Measurements from ENCODE around the gene TMEM18.

Gene TMEM18

DNA sequence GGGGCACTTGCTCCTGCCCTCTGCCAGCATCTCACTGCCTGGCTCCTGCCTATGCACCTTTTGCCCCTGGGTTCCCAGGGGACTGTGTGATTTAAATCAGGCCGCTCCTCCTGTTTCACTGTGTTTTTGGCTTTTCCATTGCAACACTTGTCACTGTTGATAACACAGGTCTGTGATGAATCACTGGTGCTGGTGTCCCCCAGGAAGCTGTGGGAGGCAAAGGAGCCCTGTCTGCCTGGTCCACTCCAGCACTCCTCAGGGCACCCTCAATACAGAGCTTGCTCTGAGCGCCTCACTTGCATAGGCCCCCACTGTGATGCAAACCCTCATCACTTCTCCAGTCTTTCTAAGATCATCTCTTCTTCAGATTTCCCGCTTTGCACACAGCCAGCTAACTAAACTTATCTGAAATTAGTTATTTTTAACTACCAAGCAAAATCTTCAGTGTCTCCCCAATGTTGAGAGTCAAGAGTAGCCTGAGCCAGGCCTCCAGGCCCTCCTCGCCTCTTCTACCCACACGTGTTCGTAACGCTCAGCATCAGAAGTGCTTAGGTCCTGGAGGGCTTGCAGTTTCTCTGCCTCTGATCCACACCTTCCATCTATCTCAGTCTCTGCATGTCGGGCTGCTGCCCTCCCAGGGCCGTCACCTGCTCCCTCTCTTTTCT, 2.8 kb downstream of the TMEM18 start:
- Histone ChIP-seq H3K27ac (peak overlapping the region; percentile 48), H3K4me3 (ENCODE audit: low read depth, low read length) (no peak overlapping the region), H3K36me3 (replicated peaks) (peaks cover 10% of the 10 kb centered on the region), H3K27me3 (replicated peaks) (no peaks in the 10 kb centered on the region)
- in situ Hi-C loops (cut with HindIII; ENCODE audit: low pct_ligation_motif_present, low sequenced_read_pairs) = no loop called here
- TF ChIP-seq, protein P1, sequence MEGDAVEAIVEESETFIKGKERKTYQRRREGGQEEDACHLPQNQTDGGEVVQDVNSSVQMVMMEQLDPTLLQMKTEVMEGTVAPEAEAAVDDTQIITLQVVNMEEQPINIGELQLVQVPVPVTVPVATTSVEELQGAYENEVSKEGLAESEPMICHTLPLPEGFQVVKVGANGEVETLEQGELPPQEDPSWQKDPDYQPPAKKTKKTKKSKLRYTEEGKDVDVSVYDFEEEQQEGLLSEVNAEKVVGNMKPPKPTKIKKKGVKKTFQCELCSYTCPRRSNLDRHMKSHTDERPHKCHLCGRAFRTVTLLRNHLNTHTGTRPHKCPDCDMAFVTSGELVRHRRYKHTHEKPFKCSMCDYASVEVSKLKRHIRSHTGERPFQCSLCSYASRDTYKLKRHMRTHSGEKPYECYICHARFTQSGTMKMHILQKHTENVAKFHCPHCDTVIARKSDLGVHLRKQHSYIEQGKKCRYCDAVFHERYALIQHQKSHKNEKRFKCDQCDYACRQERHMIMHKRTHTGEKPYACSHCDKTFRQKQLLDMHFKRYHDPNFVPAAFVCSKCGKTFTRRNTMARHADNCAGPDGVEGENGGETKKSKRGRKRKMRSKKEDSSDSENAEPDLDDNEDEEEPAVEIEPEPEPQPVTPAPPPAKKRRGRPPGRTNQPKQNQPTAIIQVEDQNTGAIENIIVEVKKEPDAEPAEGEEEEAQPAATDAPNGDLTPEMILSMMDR (IDR thresholded peaks at IDR 0.05; ENCODE audit: low read depth, low read length, missing control alignments) = no peak
- DNase-seq = peak; percentile 17

DNA sequence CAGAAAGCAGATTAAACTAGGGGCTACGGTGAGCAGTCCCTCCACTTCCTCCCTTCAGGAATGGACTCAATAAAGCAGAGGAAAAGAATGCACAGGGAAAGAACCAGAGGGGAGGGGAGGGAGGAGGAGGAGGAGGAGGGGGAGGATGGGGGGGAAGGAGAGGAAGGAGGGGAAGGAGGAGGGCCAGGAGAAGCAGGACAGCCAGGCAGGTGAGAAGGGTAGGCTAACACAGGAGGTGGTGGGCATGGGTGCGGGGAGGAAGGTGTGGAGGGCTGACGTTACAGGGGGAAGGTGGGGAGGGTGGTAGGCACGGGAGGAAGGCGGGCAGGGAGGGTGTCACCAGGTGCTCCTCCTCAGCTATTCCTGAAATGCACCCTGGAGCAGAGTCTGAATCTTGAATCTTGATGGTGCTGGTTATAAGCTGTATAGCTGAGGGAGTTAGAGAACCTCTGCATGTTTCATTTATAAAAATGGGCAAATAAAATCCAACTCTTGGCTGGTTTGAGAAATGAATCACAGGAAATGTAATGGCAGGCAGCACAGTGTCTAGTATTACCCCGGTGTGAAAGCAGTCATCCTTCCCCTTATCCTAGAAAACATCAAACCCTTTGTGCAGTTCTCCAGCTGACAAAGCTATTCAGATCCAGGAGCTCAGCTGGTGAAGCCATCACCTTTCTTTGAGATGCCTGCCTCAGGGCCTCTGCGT, 3.4 kb downstream of the TMEM18 start:
- DNase-seq = peak; percentile 47
- TF ChIP-seq, protein P1 (IDR thresholded peaks at IDR 0.05; ENCODE audit: low read depth, low read length, missing control alignments) = no peak
- peak overlapping the region; percentile 48 for H3K27ac ChIP-seq

DNA sequence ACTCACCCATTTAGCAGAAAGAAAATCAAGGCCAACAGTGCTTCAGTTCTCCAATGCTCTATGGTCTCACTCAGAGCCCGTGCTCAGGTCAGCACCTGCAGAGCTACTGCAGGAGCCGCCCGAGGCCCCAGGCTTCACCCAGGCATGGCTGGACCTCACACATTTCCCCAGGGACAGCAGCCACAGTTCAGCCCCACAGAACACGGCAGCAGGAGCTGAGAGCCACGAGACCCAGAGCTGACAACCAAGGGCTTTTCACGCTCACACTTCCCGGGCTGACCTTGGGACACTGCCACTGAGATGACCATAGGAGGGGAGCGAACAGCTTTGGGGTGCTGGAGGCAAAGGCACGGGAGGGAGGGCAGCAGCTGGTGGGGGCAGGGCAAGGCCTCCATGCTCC, 4.2 kb downstream of the TMEM18 start:
- in situ Hi-C loops (cut with HindIII; ENCODE audit: low pct_ligation_motif_present, low sequenced_read_pairs) = no loop called here
- peaks cover 23% of the 10 kb centered on the region for H3K36me3 ChIP-seq (replicated peaks)
- H3K4me3 ChIP-seq (ENCODE audit: low read depth, low read length) = no peak overlapping the region
- DNase-seq = no peak
- H3K27me3 ChIP-seq (replicated peaks) = no peaks in the 10 kb centered on the region
- TF ChIP-seq, protein P1 (IDR thresholded peaks at IDR 0.05; ENCODE audit: low read depth, low read length, missing control alignments) = no peak
- no peak overlapping the region for H3K27ac ChIP-seq

More for the DNA sequence above, 3.4 kb downstream of the TMEM18 start:
- H3K27me3 ChIP-seq (replicated peaks) = no peaks in the 10 kb centered on the region
- in situ Hi-C loops (cut with HindIII; ENCODE audit: low pct_ligation_motif_present, low sequenced_read_pairs) = no loop called here
- H3K36me3 ChIP-seq (replicated peaks) = peaks cover 16% of the 10 kb centered on the region
- H3K4me3 ChIP-seq (ENCODE audit: low read depth, low read length) = no peak overlapping the region

DNA sequence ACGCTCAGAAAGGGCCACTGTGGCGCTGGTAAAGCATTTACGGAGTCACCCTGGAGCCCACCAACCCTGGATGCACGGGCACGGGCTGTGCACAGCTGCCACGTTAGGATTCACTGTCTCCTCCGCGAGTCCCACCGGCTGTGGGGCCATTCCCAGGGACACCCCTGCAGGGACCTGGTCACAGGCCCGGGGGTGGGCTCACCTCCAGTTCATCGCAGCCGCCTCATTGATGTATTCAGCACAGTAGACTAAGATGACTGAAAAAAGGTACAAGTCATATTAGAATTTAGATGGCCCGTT, 4.7 kb downstream of the TMEM18 start:
- in situ Hi-C loops (cut with HindIII; ENCODE audit: low pct_ligation_motif_present, low sequenced_read_pairs) = no loop called here
- no peak overlapping the region for H3K27ac ChIP-seq
- H3K36me3 ChIP-seq (replicated peaks) = peaks cover 24% of the 10 kb centered on the region

DNA sequence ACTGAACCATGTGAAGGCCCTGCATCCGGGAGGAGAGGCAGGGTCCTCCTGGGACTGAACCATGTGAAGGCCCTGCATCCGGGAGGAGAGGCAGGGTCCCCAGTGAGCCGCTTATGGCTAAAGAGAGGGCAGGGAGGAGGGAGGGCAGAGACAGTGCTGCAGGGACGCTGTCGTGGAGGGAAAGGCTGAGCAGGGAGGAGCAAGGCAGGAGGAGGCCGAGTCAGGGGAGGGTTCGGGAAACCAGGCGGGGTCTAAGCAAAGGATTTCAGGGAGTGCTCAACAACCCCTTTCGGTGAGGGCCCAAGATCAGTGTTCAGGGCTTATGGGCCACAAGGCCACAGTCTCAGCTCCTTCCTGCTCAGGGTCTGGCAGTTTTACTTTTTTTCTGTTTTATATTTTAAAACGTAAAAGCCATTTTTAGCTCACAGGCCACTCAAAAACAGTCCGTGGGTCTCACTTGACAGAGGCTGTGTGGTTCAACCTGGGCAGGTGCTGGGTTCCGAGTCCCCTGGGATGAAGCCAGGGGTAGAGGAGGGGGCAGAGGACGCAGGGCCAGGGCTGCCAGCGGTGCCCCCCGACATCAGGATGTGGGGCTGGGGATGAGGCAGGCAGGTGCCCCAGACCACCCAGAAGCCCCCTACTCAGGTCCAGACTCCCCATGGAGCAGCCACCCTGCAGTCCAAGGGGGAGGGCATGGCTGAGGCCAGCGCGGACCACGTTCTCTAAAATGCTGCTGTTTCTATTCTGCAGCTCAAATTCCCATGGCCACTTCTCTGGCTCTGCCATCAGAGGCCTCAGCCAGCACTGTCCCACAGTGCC, 5.2 kb downstream of the TMEM18 start:
- TF ChIP-seq, protein P1 (IDR thresholded peaks at IDR 0.05; ENCODE audit: low read depth, low read length, missing control alignments) = no peak
- in situ Hi-C loops (cut with HindIII; ENCODE audit: low pct_ligation_motif_present, low sequenced_read_pairs) = no loop called here
- Histone ChIP-seq H3K27ac (no peak overlapping the region), H3K36me3 (replicated peaks) (peaks cover 24% of the 10 kb centered on the region), H3K27me3 (replicated peaks) (no peaks in the 10 kb centered on the region), H3K4me3 (ENCODE audit: low read depth, low read length) (no peak overlapping the region)
- DNase-seq = no peak

More for the DNA sequence above, 4.7 kb downstream of the TMEM18 start:
- no peak for DNase-seq
- no peak overlapping the region for H3K4me3 ChIP-seq (ENCODE audit: low read depth, low read length)
- no peaks in the 10 kb centered on the region for H3K27me3 ChIP-seq (replicated peaks)
- TF ChIP-seq, protein P1 (IDR thresholded peaks at IDR 0.05; ENCODE audit: low read depth, low read length, missing control alignments) = no peak
